ENCODE results near the gene CYP26A1.
"Not testable (repeated sequence)": the region's sequence is repeated elsewhere in the genome, so short reads cannot be mapped to it uniquely, and the experiment has no call there.

The CYP26A1 gene

GRCh38 chr10:93079663-93080349, 6.1 kb downstream of the CYP26A1 start:
- DNase-seq (ENCODE audit: low read depth in 2 of 3, low spot score in 2 of 3), result no peak

- DNase-seq (ENCODE audit: low read depth in 2 of 3, low spot score in 2 of 3), result no peak
These were observed 6.8 kb downstream of the CYP26A1 start for GRCh38 chr10:93080350-93081046.

GRCh38 chr10:93081318-93081717, 7.6 kb downstream of the CYP26A1 start:
- DNase-seq (ENCODE audit: low read depth in 2 of 3, low spot score in 2 of 3), result no peak

GRCh38 chr10:93081834-93082233, 8.1 kb downstream of the CYP26A1 start:
- DNase-seq (ENCODE audit: low read depth in 2 of 3, low spot score in 2 of 3), result no peak

- DNase-seq (ENCODE audit: low read depth in 2 of 3, low spot score in 2 of 3), result no peak
These were observed 10.2 kb downstream of the CYP26A1 start for GRCh38 chr10:93083743-93084539.

GRCh38 chr10:93085272-93085859, 11.7 kb downstream of the CYP26A1 start:
- no peak for DNase-seq (ENCODE audit: low read depth in 2 of 3, low spot score in 2 of 3)

GRCh38 chr10:93086289-93086688, 12.6 kb downstream of the CYP26A1 start:
- no peak for DNase-seq (ENCODE audit: low read depth in 2 of 3, low spot score in 2 of 3)

GRCh38 chr10:93087846-93088245, 14.2 kb downstream of the CYP26A1 start:
- DNase-seq (ENCODE audit: low read depth in 2 of 3, low spot score in 2 of 3), result no peak

- DNase-seq (ENCODE audit: low read depth in 2 of 3, low spot score in 2 of 3), result no peak
These were observed 14.8 kb downstream of the CYP26A1 start for GRCh38 chr10:93088466-93088865.

GRCh38 chr10:93090619-93091018, 16.9 kb downstream of the CYP26A1 start:
- DNase-seq (ENCODE audit: low read depth in 2 of 3, low spot score in 2 of 3), result no peak

GRCh38 chr10:93091960-93092359, 18.3 kb downstream of the CYP26A1 start:
- DNase-seq (ENCODE audit: low read depth in 2 of 3, low spot score in 2 of 3), result no peak

GRCh38 chr10:93095225-93095624, 21.5 kb downstream of the CYP26A1 start:
- DNase-seq (ENCODE audit: low read depth in 2 of 3, low spot score in 2 of 3), result no peak

- DNase-seq (ENCODE audit: low read depth in 2 of 3, low spot score in 2 of 3), result no peak
These were observed 23.2 kb downstream of the CYP26A1 start for GRCh38 chr10:93096901-93097300.

GRCh38 chr10:93097386-93097785, 23.7 kb downstream of the CYP26A1 start:
- no peak for DNase-seq (ENCODE audit: low read depth in 2 of 3, low spot score in 2 of 3)

GRCh38 chr10:93098816-93099215, 25.1 kb downstream of the CYP26A1 start:
- DNase-seq (ENCODE audit: low read depth in 2 of 3, low spot score in 2 of 3), result no peak

GRCh38 chr10:93099670-93100069, 26.0 kb downstream of the CYP26A1 start:
- DNase-seq (ENCODE audit: low read depth in 2 of 3, low spot score in 2 of 3), result no peak

- not testable (repeated sequence) for DNase-seq (ENCODE audit: low read depth in 2 of 3, low spot score in 2 of 3)
These were observed 27.5 kb downstream of the CYP26A1 start for GRCh38 chr10:93101148-93101547.

GRCh38 chr10:93103953-93104352, 30.3 kb downstream of the CYP26A1 start:
- DNase-seq (ENCODE audit: low read depth in 2 of 3, low spot score in 2 of 3), result no peak

GRCh38 chr10:93106631-93107072, 33.0 kb downstream of the CYP26A1 start:
- DNase-seq (ENCODE audit: low read depth in 2 of 3, low spot score in 2 of 3), result no peak

- DNase-seq (ENCODE audit: low read depth in 2 of 3, low spot score in 2 of 3), result no peak
These were observed 36.9 kb downstream of the CYP26A1 start for GRCh38 chr10:93110472-93111146.

GRCh38 chr10:93113042-93113441, 39.3 kb downstream of the CYP26A1 start:
- no peak for DNase-seq (ENCODE audit: low read depth in 2 of 3, low spot score in 2 of 3)
